Lower lobe of right lung (tissue), 2 donors: Measurements from ENCODE around the gene RRP1B. TPM values are rescaled to one million over a fixed set of nuclear protein-coding genes. Genes with fewer than 3 reads are reported as not detected.
"Not testable (repeated sequence)": the region's sequence is repeated elsewhere in the genome, so short reads cannot be mapped to it uniquely, and the experiment has no call there.

Experiments used
- ATAC-seq, 2 donors: fragments of 200-7000 bp; cut with Tn5 transposase; one replicate each; pipeline ENCODE4 v1.9.1; 2020 to 2022; ENCODE audit warnings: mild to moderate bottlenecking in 2 of 2, moderate library complexity in 2 of 2
- DNase-seq: peaks from one replicate; pipeline ENCODE4 v3.0.0-alpha.2; 2020
- H3K27ac ChIP-seq: fragments of 200-600 bp; one replicate; pipeline ENCODE4 v1.8.0; 2022
- H3K27me3 ChIP-seq: fragments of 200-600 bp; one replicate; pipeline ENCODE4 v1.8.0; 2022; ENCODE audit warnings: low read depth
- H3K36me3 ChIP-seq: fragments of 200-600 bp; one replicate; pipeline ENCODE4 v1.8.0; 2022; ENCODE audit warnings: mild to moderate bottlenecking
- H3K4me1 ChIP-seq: fragments of 200-600 bp; one replicate; pipeline ENCODE4 v1.8.0; 2022
- H3K4me3 ChIP-seq: fragments of 200-600 bp; one replicate; pipeline ENCODE4 v1.8.0; 2022; ENCODE audit warnings: mild to moderate bottlenecking
- H3K9me3 ChIP-seq: fragments of 200-600 bp; one replicate; pipeline ENCODE4 v1.8.0; 2022
- intact Hi-C: fragments of 100-400 bp; cut with DNase I; formaldehyde crosslinking; loops from one replicate; pipeline ENCODE4 v1.11.0; 2022
- long read RNA-seq: library from polyadenylated mRNA; unstranded; transcript quantifications from one replicate; pipeline ENCODE4 v2.0.0, GENCODE V29; 2021
- total RNA-seq: library from RNA; stranded (reverse); fragmentation: NEBNext Ultra II Directional; extraction: Animal tissue kit (Norgen Biotek cat#: 25700); gene quantifications from one replicate; pipeline ENCODE4 v1.2.1, GENCODE V29; 2021
- TF ChIP-seq, protein P1 (sequence below): fragments of 200-600 bp; IDR thresholded peaks from one replicate; pipeline ENCODE4 v1.8.0; 2022; ENCODE audit warnings: antibody characterized with exemption, mild to moderate bottlenecking
- donor health status: DM: no; HTN: yes; CAD: no; lungs with severe emphysema.

The RRP1B gene
- total RNA-seq: 18.1 TPM
- long read RNA-seq, partial matches to known transcripts: 19 of 26 reads
- long read RNA-seq, other reads (novel, unspliced or antisense): 7 of 26 reads

DNA sequence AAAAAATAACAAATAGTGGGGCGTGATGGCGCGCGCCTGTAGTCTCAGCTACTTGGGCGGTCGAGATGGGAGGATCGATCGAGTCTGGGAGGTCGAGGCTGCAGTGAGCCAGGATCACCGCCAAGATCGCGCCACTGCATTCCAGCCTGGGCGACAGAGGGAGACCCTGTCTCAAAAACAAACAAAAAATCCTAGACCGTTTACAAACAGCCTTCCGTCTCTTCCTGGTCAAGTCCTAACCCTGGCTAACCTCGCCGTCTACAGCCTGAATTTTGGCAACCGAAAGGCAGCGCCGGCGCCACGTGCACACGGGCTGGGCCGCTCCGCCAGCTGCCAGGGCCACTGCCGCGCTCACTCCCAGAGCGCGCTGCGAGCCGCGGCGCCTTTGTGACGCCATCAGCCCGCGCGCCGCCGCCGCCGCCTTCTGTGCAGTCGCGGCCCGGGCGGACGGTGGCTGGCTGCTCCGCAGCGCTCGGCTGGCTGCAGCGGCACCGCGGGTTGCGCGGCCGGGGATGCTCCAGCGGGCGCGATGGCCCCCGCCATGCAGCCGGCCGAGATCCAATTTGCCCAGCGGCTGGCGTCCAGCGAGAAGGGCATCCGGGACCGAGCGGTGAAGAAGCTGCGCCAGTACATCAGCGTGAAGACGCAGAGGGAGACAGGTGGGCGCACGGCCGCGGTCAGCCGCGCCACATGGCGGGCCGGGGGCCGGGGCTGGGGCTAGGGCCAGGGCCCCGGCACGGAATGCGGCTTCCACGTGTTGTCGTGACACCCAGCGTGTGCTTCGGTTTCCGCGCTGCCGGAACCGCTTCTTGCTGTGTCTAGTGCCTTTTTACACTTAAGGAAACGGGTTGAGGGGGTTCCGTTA lies at the start of gene RRP1B, which contains the start of gene HSF2BP:
Gene RRP1B (plus strand): TSS at position 425 of the 865 bp plus-strand sequence. CDS start 105 bp downstream, at position 530.
Gene HSF2BP (minus strand): TSS at position 353 of the 865 bp plus-strand sequence. CDS start 1,392 bp downstream, outside the sequence.
- TF ChIP-seq, protein P1, sequence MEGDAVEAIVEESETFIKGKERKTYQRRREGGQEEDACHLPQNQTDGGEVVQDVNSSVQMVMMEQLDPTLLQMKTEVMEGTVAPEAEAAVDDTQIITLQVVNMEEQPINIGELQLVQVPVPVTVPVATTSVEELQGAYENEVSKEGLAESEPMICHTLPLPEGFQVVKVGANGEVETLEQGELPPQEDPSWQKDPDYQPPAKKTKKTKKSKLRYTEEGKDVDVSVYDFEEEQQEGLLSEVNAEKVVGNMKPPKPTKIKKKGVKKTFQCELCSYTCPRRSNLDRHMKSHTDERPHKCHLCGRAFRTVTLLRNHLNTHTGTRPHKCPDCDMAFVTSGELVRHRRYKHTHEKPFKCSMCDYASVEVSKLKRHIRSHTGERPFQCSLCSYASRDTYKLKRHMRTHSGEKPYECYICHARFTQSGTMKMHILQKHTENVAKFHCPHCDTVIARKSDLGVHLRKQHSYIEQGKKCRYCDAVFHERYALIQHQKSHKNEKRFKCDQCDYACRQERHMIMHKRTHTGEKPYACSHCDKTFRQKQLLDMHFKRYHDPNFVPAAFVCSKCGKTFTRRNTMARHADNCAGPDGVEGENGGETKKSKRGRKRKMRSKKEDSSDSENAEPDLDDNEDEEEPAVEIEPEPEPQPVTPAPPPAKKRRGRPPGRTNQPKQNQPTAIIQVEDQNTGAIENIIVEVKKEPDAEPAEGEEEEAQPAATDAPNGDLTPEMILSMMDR: no peak
- Histone ChIP-seq H3K36me3 (peaks cover 28% of the 10 kb centered on the region), H3K27ac (peak within 1 kb of the TSS; percentile 92), H3K9me3 (no peaks in the 10 kb centered on the region), H3K4me1 (peaks cover 26% of the 10 kb centered on the region), H3K27me3 (no peaks in the 10 kb centered on the region), H3K4me3 (peak within 1 kb of the TSS; percentile 100)
- intact Hi-C loops: no loop called here
- ATAC-seq (peak; percentile 96 to 98), DNase-seq (peak; percentile 86)

GRCh38 chr21:43611598-43612369 lies 47.6 kb upstream of the RRP1B start:
- H3K4me3 ChIP-seq: no peak overlapping the region
- TF ChIP-seq, protein P1: peak; percentile 77
- peak overlapping the region; percentile 4 for H3K27ac ChIP-seq
- H3K27me3 ChIP-seq: no peaks in the 10 kb centered on the region
- DNase-seq (peak; percentile 71), ATAC-seq (peak; percentile 84 to 91)
- intact Hi-C loops: no loop called here
- no peaks in the 10 kb centered on the region for H3K36me3 ChIP-seq
- H3K9me3 ChIP-seq: no peaks in the 10 kb centered on the region
- peaks cover 31% of the 10 kb centered on the region for H3K4me1 ChIP-seq

DNA sequence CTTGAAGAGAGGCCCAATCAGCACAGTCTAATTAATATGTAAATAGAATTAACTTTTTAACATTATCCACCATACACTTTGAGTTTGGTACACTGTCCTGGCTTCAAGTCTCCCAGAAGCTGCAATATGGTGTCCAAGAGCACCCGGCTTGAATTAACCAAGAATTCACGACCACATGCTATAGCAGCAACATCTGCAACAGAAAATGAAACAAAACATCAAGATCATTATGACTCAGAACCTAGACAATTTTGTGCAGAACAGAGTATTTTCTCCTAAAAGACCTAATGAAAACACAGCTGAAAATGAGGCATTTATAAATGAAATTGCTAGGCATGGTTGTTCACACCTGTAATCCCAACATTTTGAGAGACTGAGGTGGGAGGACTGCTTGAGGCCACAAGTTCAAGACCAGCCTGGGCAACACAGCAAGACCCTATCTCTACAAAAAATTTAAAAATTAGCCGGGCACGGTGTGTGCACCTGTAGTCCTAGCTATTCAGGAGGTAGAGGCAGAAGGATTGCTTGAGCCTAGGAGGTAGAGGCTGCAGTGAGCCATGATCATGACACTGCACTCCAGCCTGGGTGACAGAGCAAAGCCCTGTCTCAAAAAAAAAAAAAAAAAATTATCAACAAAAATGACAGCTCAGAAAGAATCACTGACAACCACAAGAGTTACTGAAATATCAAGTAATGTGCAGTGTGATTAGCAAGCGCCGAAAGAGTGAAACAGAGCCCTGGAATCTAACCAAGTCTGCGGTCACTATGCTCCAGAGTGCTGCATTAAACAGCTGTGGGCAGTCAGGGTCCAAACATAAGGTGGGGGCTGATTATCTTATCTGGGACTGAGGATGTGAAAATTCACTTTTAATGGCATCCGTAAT lies 45.4 kb upstream of the RRP1B start:
- no peak for ATAC-seq
- TF ChIP-seq, protein P1: no peak

GRCh38 chr21:43614839-43615238 lies 44.5 kb upstream of the RRP1B start:
- ATAC-seq (no peak), DNase-seq (no peak)
- H3K27me3 ChIP-seq: no peaks in the 10 kb centered on the region
- H3K4me1 ChIP-seq: peaks cover 24% of the 10 kb centered on the region
- no peak overlapping the region for H3K4me3 ChIP-seq
- intact Hi-C loops: no loop called here
- H3K27ac ChIP-seq: no peak overlapping the region
- no peaks in the 10 kb centered on the region for H3K36me3 ChIP-seq
- TF ChIP-seq, protein P1: no peak
- H3K9me3 ChIP-seq: peaks cover 4% of the 10 kb centered on the region

More for the DNA sequence above, 45.4 kb upstream of the RRP1B start:
- no peaks in the 10 kb centered on the region for H3K36me3 ChIP-seq
- no peak overlapping the region for H3K4me3 ChIP-seq
- no peak for DNase-seq
- intact Hi-C loops: no loop called here
- no peak overlapping the region for H3K27ac ChIP-seq
- H3K4me1 ChIP-seq: peaks cover 31% of the 10 kb centered on the region
- H3K27me3 ChIP-seq: no peaks in the 10 kb centered on the region
- no peaks in the 10 kb centered on the region for H3K9me3 ChIP-seq

DNA sequence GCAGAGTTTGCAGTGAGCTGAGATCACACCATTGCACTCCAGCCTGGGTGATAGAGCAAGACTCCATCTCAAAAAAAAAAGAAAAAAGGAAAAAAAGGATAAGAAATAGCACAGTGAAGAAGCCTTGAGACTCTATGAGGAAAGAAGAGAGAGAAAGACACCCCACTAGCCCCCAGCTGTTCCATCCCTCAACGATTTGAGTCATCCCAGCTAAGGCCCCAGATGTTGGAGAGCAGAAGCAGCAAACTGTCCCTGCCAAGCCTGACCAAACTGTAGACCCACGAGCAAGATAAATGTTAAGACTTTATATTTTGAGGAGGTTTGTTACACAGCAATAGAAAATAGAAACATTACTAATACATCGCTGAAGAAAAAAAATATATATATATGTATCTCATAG lies 42.5 kb upstream of the RRP1B start:
- ATAC-seq, intact Hi-C loops, DNase-seq: not testable (repeated sequence)

More for the DNA sequence above, 42.5 kb upstream of the RRP1B start:
- not testable (repeated sequence) for H3K27ac ChIP-seq, H3K4me3 ChIP-seq, H3K36me3 ChIP-seq, H3K27me3 ChIP-seq
- peaks cover 17% of the 10 kb centered on the region for H3K9me3 ChIP-seq
- H3K4me1 ChIP-seq: peaks cover 11% of the 10 kb centered on the region
